Sigmoid colon (tissue), 7 donors: ENCODE measurements around the gene GLI3. TPM values are rescaled to one million over a fixed set of nuclear protein-coding genes. Genes with fewer than 3 reads are reported as not detected.

Experiments
- DNase-seq: peaks from one replicate; pipeline ENCODE4 v3.0.0-alpha.2; 2019
- H3K27ac ChIP-seq, 4 donors: fragments of 200-600 bp; sonication (generic); one replicate each; pipeline ENCODE4 v1.5.1; 2016 to 2019; ENCODE audit warnings: mild to moderate bottlenecking in 1 of 4
- H3K27me3 ChIP-seq, 3 donors: fragments of 200-600 bp; sonication (generic); one replicate each; pipeline ENCODE4 v1.5.1; 2019; ENCODE audit warnings: mild to moderate bottlenecking in 1 of 3
- H3K36me3 ChIP-seq, 4 donors: fragments of 200-600 bp; sonication (generic); one replicate each; pipeline ENCODE4 v1.5.1; 2016 to 2019
- H3K4me1 ChIP-seq, 4 donors: fragments of 200-600 bp; sonication (generic); one replicate each; pipeline ENCODE4 v1.5.1; 2017 to 2019
- H3K4me3 ChIP-seq, 4 donors: fragments of 200-600 bp; sonication (generic); one replicate each; pipeline ENCODE4 v1.5.1; 2017 to 2019; ENCODE audit warnings: mild to moderate bottlenecking in 2 of 4, moderate library complexity in 1 of 4
- H3K9me3 ChIP-seq, 4 donors: fragments of 200-600 bp in 3 of 4; sonication (generic) in 3 of 4; one replicate each; pipeline versions ENCODE4 v1.5.1 to v1.6.1; 2013 to 2019
- EP300 ChIP-seq, 4 donors: sonication (generic); formaldehyde crosslinking; IDR thresholded peaks; one replicate each; pipeline ENCODE4 v1.6.1; 2017; ENCODE audit warnings: antibody characterized with exemption in 4 of 4
- POLR2A ChIP-seq, 2 donors: fragments of 450-650 bp; IDR thresholded peaks; one replicate each; pipeline ENCODE4 v1.6.1; 2016; ENCODE audit warnings: antibody characterized with exemption in 2 of 2, mild to moderate bottlenecking in 2 of 2, moderate library complexity in 2 of 2
- POLR2AphosphoS5 ChIP-seq, 4 donors: sonication (generic); formaldehyde crosslinking; IDR thresholded peaks; one replicate each; pipeline ENCODE4 v1.6.1; 2017; ENCODE audit warnings: antibody characterized with exemption in 4 of 4
- WGBS, 2 donors: extraction: QIAGEN DNeasy Blood & Tissue Kit; methylation state at CpG; one replicate each; pipeline ENCODE4 v1.1.7; 2013; 5-methylcytosine and 5-hydroxymethylcytosine counted together
- intact Hi-C: fragments of 100-400 bp; cut with DNase I; formaldehyde crosslinking; loops from one replicate; pipeline ENCODE4 v1.15.1; 2023
- polyA plus RNA-seq, 3 donors: library from polyadenylated mRNA; stranded (reverse); fragments of 200-250 nt; gene quantifications; one replicate each; pipeline ENCODE4 v1.2.3, GENCODE V29; 2013
- total RNA-seq, 4 donors: library from RNA; depleted of rRNA; stranded (reverse); fragments of >200 nt; gene quantifications; one replicate each; pipeline ENCODE4 v1.1.0, GENCODE V29; 2016
- TF ChIP-seq, protein P1 (sequence below), 4 experiments: fragments of 450-650 bp in 3 of 4; fragments of 200-600 bp in 1 of 4; IDR thresholded peaks; one replicate each; pipeline ENCODE4 v1.5.1; 2016 to 2019; ENCODE audit warnings: antibody characterized with exemption in 4 of 4, mild to moderate bottlenecking in 3 of 4, moderate library complexity in 2 of 4
- donor health status: healthy with polysubstance abuse.
- donor health status: Bipolar disorder and iron deficiency.
- donor health status: healthy.

Gene GLI3
- total and polyA plus RNA-seq, 7 donors, result 0.23 to 31.6 (median 17.2) TPM

DNA sequence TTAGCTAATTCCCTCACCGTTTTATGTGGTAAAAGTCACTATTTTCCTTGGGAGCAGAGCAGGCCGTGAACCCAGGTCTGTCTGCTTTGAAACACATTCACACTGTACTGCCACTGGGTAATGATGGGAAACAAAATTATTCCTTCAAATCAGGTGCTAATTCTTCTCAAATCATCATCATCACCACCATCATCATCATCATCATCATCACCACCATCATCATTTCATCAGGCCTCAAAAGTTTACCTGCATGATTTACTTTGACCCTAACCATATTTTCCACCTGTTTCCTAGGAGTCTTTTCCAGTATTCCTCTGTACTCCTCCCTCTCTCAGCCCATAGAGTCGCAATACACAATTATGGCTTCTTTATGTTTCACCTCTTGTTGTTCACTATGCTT is 220.5 kb downstream of the GLI3 start:
- Histone ChIP-seq H3K4me1 (peaks cover 0 to 54% (median 19%) of the 10 kb centered on the region in 4 donors), H3K4me3 (no peak overlapping the region), H3K36me3 (peaks cover 0 to 4% (median 0%) of the 10 kb centered on the region in 4 donors), H3K9me3 (peaks cover 0 to 3% (median 1%) of the 10 kb centered on the region in 4 donors), H3K27me3 (no peaks in the 10 kb centered on the region), H3K27ac (peak overlapping the region in 3 of 4 donors; percentile 65 to 74 (median 69))
- intact Hi-C loops, result no loop called here
- WGBS, 2 donors, result 89 to 94% methylated on average over 3 of the region's 3 CpGs
- TF ChIP-seq POLR2AphosphoS5 (IDR thresholded peaks at IDR 0.05), result no peak
- no peak for TF ChIP-seq POLR2A (IDR thresholded peaks at IDR 0.05)
- TF ChIP-seq EP300 (IDR thresholded peaks at IDR 0.05), result no peak
- TF ChIP-seq, protein P1, sequence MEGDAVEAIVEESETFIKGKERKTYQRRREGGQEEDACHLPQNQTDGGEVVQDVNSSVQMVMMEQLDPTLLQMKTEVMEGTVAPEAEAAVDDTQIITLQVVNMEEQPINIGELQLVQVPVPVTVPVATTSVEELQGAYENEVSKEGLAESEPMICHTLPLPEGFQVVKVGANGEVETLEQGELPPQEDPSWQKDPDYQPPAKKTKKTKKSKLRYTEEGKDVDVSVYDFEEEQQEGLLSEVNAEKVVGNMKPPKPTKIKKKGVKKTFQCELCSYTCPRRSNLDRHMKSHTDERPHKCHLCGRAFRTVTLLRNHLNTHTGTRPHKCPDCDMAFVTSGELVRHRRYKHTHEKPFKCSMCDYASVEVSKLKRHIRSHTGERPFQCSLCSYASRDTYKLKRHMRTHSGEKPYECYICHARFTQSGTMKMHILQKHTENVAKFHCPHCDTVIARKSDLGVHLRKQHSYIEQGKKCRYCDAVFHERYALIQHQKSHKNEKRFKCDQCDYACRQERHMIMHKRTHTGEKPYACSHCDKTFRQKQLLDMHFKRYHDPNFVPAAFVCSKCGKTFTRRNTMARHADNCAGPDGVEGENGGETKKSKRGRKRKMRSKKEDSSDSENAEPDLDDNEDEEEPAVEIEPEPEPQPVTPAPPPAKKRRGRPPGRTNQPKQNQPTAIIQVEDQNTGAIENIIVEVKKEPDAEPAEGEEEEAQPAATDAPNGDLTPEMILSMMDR (IDR thresholded peaks at IDR 0.05), result no peak
- DNase-seq, result no peak

DNA sequence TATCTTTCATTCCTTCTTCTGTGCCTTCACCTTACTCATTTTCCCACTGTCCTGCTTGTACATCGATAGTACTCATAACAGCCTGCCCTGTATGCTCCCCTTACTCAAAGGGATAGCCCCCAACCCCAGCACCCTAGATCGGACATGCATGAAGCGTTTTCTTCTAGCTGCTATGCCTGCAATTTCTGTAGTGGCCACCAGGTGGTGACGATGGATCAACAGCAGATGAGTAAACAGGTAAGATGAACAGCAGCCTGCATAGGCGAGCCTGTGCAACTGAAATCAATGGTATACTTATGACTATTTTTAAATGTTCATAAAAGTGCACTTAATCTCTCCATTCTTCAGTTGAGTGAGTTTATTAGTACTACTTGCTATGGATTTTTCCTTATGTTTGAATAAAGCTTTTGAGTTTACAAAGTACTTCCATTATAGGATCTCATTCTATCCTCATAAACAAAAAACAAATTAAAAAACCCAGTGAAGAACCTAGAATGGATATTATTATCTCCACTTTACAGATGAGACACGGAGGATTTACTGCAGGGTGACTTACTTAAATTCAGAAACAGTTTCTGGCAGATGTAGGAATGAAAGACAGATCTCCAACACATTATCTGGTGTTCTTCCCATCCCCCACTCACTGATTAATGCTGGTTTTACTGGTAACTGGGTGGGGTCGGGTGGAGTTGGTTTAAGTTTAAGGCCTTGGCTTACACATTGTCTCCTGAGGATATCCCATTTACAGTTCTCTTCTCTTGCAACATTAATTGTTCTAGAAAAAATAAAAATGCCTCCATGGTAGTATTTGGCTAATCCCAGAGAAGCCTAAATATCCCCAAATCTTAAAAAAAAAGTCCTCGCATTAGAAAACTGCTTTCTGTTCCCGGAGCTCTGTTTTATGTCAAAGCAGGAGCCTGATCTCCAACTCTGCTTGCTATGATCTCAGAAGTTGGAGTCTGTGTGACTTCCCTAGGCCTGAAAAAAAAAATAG is 222.1 kb downstream of the GLI3 start:
- WGBS, 2 donors, result 58 to 59% methylated on average over 9 of the region's 9 CpGs
- Histone ChIP-seq H3K9me3 (peaks cover 0 to 3% (median 1%) of the 10 kb centered on the region in 4 donors), H3K27me3 (no peaks in the 10 kb centered on the region), H3K4me3 (no peak overlapping the region), H3K4me1 (peaks cover 0 to 45% (median 19%) of the 10 kb centered on the region in 4 donors), H3K36me3 (peaks cover 0 to 15% (median 0%) of the 10 kb centered on the region in 4 donors), H3K27ac (peak overlapping the region in 3 of 4 donors; percentile 65 to 74 (median 69))
- no peak for DNase-seq
- TF ChIP-seq POLR2A (IDR thresholded peaks at IDR 0.05) (no peak), EP300 (IDR thresholded peaks at IDR 0.05) (peak in 1 of 4 donors; percentile 41), POLR2AphosphoS5 (IDR thresholded peaks at IDR 0.05) (peak; percentile 55 to 82 (median 67))
- TF ChIP-seq, protein P1 (IDR thresholded peaks at IDR 0.05), result peak; percentile 65 to 70 (median 67)
- intact Hi-C loops, result no loop called here

DNA sequence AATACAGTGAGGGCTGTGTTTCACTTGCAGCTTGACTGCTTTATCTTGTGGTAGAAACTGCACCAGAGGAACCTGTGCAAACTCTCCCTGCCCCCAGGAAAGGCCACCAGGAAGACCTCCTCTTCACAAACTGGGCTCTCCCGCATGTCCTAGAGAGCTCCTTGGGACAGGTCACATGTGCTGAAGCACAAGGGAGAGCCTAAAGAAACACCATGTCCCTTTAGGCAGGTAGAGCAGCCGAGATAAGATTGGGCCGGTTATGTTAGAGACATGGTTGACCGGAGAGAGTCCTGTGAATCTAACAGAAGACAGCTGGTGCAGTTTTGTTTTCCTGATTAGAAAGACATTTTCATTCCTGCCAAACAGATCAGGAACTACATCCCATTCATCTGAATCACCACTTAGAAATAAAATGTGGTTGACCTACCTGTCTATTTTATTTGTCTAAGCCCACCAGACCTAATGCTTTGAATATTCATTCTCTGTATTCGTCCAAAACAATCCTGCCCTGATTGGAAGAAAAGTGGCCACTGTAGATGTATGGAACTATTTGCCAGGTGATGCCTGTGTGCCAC is 224.1 kb downstream of the GLI3 start:
- WGBS, 2 donors, result 88 to 90% methylated on average over 5 of the region's 5 CpGs
- DNase-seq, result no peak
- H3K4me3 ChIP-seq, result no peak overlapping the region
- H3K27ac ChIP-seq, result peak overlapping the region in 2 of 4 donors; percentile 1 to 19
- H3K4me1 ChIP-seq, result peaks cover 0 to 35% (median 15%) of the 10 kb centered on the region in 4 donors
- intact Hi-C loops, result no loop called here
- H3K27me3 ChIP-seq, result no peaks in the 10 kb centered on the region
- TF ChIP-seq, protein P1 (IDR thresholded peaks at IDR 0.05), result no peak
- TF ChIP-seq EP300 (IDR thresholded peaks at IDR 0.05), result no peak
- peaks cover 0 to 3% (median 1%) of the 10 kb centered on the region in 4 donors for H3K9me3 ChIP-seq
- peaks cover 0 to 27% (median 0%) of the 10 kb centered on the region in 4 donors for H3K36me3 ChIP-seq

DNA sequence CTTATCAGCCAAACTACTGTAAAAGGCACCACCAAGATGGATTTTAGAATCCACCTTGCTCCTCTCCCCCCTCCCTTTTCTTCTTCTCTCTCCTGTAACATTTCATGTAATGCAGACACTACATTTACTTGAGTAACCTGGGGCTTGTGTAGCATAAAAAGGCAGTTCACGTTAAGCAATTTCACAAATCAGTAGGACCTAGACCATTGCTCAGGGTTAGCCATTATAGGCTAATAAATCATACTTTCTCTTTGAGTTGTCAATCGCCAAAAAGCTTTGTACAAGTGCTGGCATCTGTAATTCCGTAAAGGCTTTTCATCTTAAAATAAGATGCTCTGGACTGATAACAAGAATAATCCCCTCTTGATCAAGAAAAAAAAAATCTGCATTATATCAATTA is 224.7 kb downstream of the GLI3 start:
- Histone ChIP-seq H3K9me3 (peaks cover 0 to 3% (median 1%) of the 10 kb centered on the region in 4 donors), H3K4me1 (peaks cover 0 to 29% (median 10%) of the 10 kb centered on the region in 4 donors), H3K4me3 (no peak overlapping the region), H3K36me3 (peaks cover 0 to 30% (median 0%) of the 10 kb centered on the region in 4 donors), H3K27ac (peak overlapping the region in 1 of 4 donors; percentile 1), H3K27me3 (no peaks in the 10 kb centered on the region)
- intact Hi-C loops, result no loop called here
- DNase-seq, result no peak
- WGBS, 2 donors, result 87% methylated on average over 3 of the region's 3 CpGs
- TF ChIP-seq, protein P1 (IDR thresholded peaks at IDR 0.05), result no peak
